Measurements from ENCODE around the gene STX1B.
"Not testable (repeated sequence)": the region's sequence is repeated elsewhere in the genome, so short reads cannot be mapped to it uniquely, and the experiment has no call there.

Gene STX1B

GRCh38 chr16:30951750-30952149 lies 58.7 kb downstream of the STX1B start:
- no peak for DNase-seq (ENCODE audit: low read depth in 2 of 2)

DNA sequence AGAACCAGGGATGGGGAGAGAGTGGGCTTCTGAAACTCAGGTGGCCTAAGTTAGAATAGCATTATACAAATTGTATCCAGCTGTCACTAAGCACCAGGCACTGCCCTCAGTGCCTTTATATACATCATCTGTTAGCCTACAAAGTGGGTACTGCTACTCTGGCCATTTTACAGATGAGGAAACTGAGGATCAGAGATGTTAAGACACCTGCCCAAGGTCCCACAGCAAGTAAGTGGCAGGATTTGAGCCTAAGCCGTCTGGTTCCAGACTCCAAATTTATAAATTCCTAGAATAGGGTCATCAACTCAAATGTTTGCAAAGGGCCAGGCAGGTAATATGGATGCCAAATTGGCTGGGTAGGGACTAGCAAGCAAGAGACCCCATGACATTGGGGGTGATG lies 59.2 kb downstream of the STX1B start:
- DNase-seq (ENCODE audit: low read depth in 2 of 2) = no peak

GRCh38 chr16:30950516-30951065 lies 59.8 kb downstream of the STX1B start:
- no peak for DNase-seq (ENCODE audit: low read depth in 2 of 2)

- no peak for DNase-seq (ENCODE audit: low read depth in 2 of 2)
These were observed 60.6 kb downstream of the STX1B start for GRCh38 chr16:30949650-30950515.

DNA sequence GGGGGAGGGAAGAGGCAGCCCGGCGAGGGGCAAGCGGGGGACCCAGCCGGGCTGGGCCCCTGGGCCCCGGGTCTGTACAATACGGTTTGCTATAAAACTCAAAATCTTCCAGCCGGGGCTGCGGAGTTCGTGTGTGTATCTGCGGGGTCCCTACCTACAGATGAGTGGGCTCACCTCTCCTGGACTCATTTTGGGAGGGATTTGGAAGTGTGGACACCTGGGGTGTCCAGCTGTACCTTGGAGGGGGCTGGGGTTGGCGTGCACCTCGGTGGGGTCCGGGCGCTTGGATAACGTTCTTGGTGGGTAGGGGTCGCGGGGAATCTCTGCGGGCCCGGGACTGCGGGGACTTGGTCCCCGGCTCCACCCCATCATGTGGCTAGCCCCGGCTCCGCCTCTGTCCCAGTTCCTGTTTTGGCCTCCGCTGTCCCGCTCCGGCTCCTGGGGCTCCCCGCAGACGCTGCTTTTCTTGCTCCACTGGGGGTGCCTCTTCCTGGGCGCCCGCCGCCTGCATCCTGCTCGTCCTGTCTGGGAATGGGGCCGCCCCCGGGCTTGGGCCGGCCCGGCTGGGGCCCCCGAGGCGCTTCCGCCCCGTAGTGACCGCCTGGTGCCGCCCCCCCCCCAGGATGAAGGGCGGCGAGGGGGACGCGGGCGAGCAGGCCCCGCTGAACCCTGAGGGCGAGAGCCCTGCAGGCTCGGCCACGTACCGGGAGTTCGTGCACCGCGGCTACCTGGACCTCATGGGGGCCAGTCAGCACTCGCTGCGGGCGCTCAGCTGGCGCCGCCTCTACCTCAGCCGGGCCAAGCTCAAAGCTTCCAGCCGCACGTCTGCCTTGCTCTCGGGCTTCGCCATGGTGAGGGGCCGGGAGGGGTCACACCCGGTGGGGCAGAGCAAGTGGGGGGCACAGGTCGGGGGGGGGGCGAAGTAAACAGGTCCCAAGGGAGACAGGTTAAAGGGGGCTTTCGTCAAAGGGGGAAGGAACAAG lies 61.5 kb downstream of the STX1B start, which contains the start of gene ORAI3:
ORAI3 (plus strand) TSS at position 402 of the 983 bp plus-strand sequence; CDS start at position 624, 222 bp downstream.
- DNase-seq (ENCODE audit: low read depth in 2 of 2) = peak in 1 of 2 donors; percentile 24

DNA sequence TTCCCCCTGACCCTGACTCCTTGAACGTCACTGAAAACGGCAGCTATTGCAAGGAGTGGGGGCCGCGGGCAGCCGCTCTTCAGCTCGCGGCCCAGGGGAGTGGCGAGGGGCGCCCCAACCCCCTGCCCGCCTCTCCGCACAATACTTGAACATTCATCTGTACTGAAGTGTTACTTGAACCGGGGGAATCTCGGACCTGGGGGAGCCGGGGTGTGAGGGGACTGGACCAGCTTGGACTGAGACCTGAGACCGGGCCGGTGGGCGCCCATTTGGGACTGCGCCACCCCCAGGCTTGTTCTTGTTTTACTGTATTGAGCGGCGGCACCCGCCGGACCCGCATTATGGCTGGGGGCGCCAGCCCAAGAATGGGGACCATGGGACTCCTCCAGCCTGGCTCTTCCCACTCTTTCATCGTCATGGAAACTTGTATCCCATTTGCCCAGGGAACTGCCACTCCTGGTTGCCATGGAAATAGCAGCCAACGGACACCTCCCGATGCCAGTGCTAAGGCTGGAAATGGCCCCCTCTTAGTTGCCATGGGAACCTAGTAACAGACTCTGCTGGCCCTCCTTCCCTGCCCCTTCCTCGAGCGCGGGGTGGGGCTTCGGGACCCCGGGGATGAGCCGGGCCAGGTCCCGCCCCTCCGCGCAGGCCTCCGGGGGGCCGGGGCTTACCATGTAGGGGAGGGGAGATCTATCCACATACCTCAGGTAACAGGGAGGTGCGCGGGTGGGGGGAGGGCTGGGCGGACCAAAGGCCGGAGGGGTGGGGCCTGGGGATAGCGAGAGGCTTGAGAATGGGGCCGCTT lies 62.4 kb downstream of the STX1B start:
- DNase-seq (ENCODE audit: low read depth in 2 of 2) = no peak

DNA sequence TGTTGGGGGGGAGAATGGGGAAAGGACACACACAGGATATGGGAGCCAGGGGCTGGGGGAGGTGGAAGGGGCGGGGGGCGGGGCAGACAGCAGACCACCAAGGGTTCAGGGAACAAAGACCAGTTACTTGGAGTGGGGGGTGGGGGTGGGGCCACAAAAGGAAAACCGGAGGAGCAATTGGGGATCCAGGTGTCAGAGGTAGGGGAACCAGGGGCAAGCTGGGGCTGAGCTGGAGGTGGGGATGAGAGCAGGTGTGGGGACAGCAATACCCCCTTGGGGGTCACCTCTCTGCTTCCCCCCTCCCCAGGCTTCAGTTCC lies 62.9 kb downstream of the STX1B start:
- DNase-seq (ENCODE audit: low read depth in 2 of 2) = no peak

DNA sequence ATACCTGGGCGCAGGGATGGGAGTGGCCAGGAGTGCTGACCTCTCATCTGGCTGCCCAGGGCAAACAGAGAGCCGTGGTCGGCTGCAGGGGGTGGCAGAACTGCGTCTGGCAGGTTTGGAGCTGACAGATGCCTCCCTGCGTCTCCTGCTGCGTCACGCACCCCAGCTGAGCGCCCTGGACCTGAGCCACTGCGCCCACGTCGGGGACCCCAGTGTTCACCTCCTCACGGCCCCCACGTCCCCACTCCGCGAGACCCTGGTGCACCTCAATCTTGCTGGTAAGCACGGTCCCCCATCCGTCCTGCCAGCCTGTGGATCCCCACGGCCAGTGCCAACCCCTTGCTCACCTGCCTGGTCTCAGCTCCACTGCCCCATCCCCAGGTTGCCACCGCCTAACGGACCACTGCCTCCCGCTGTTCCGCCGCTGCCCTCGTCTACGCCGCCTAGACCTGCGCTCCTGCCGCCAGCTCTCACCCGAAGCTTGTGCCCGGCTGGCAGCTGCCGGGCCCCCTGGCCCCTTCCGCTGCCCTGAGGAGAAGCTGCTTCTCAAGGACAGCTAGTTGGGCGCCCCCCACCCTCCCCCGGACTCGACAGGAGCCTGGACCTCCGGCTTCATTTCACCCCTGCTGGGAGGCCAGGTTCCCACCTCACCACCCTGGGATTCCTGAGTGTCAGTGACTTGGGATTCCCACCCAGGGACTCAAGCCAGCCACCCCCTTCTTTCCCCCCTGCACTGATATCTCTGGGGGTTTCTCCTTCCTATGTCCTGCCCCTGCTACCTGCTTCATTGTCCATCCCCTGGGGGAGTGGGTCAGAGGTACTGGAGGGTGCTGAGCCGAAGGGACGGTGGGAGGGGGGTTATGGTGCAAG lies 63.5 kb downstream of the STX1B start:
- no peak for DNase-seq (ENCODE audit: low read depth in 2 of 2)

DNA sequence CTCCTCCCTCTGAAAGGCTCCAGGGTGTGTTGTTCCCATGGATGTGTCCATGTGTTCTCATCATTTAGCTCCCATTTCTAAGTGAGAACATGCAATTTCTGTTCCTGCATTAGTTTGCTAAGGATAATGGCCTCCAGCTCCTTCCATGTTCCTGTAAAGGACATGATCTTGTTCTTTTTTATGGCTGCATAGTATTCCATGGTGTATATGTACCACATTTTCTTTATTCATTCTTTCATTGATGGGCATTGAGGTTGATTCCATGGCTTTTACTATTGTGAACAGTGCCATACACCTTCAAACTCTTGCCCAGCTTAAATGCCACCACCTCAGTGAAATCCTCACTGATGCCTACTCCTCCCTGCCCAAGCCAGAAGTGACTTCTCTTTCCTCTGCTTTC lies 66.1 kb downstream of the STX1B start:
- DNase-seq (ENCODE audit: low read depth in 2 of 2) = no peak

DNA sequence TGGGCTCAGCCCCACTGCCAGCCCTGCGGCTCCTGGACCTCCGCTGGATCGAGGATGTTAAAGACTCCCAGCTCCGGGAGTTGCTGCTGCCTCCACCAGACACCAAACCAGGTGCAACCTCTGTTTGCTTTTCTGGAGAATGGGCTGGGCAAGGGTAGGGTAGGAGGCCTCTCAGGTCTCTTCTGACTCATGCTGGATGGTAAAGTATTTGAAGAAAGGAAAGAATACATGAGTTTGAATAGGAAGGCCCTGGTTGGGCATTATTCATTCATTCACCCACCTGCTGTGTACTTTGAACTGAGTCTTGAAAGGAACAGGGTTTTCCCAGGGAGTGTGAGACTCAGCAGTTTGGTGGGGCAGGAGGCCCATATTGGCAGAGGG lies 68.0 kb downstream of the STX1B start:
- DNase-seq (ENCODE audit: low read depth in 2 of 2) = no peak

DNA sequence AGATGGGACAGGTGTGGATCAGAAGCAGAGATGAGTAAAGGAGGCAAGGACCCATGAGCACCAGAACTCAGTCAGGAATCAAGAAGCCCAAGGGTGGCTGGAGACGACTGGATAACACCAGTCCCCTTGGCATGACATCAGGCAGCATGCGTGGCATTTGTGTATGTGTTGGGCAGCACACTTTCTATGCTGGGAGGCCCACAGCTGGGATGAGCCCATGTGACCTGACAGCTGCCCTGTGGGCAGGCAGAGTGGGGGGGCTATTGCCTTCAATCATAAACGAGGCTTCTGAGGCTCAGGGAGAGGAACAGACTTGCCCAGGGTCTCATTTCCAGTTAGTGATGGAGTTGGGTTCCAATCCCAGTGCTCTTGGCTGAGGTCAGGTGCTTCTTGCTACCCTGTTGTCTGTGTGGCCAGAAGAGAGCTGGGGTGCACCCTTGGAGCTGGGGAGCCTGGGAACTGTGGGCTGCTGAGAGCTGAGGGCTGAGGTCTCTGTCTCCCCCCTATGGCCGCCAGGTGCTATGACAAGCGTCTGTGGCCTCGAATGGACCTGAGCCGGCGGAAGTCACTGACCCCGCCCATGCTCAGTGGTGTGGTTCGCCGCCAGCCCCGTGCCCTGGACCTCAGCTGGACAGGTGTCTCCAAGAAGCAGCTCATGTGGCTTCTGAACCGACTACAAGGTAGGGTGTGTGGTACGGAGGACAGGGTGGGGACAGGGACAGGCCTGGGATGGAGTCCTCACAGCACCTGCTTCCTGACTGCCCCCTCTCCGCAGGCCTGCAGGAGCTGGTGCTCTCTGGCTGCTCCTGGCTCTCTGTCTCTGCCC lies 68.6 kb downstream of the STX1B start:
- DNase-seq (ENCODE audit: low read depth in 2 of 2) = peak; percentile 37 to 54

DNA sequence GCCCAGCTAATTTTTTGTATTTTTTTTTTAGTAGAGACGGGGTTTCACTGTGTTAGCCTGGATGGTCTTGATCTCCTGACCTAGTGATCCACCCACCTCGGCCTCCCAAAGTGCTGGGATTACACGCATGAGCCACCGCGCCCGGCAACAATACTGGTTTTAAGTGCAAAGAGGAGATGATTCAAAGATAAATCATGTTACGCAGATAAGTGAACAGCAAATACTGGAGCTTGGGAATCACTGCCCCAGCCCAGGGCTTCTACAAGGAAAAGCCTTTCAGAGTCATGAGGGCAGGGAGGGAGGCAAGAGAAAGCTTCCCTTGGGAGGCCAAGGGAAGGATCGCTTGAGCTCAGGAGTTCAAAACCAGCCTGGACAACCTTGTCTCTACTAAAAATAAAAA lies 70.9 kb downstream of the STX1B start:
- not testable (repeated sequence) for DNase-seq (ENCODE audit: low read depth in 2 of 2)

Measured in activated CD4-positive, alpha-beta T cell treated with anti-CD3 and anti-CD28 coated beads for 24 hours (primary cell).